Activated CD8-positive, alpha-beta memory T cell treated with anti-CD3 and anti-CD28 coated beads for 48 hours (primary cell): ENCODE results near the gene NHEJ1.

ENCODE experiments used
- DNase-seq, 3 experiments: peaks; one replicate each; pipeline ENCODE4 v3.0.0-alpha.2; 2020; ENCODE audit warnings: low read depth in 2 of 3, low spot score in 2 of 3

The NHEJ1 gene

GRCh38 chr2:219059725-219060682 lies 100.6 kb downstream of the NHEJ1 start:
- DNase-seq = no peak

DNA sequence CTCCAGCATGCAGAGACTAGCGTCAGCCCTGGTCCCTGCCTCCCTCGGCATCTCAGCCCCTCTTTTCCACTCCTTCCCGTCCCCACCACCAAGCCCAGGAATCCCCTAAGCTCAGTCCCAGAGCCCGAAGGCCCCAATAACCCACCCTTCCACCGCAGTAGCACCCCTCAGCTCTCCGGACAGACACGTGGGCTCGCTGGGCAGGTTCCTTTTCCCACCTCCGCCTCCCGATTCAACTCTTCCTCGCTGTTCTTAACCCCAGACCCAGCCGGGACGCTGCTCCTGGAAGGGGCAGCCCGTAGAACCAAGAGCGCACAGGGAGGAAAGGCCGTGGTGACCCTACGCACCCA lies 101.3 kb downstream of the NHEJ1 start:
- DNase-seq = no peak

DNA sequence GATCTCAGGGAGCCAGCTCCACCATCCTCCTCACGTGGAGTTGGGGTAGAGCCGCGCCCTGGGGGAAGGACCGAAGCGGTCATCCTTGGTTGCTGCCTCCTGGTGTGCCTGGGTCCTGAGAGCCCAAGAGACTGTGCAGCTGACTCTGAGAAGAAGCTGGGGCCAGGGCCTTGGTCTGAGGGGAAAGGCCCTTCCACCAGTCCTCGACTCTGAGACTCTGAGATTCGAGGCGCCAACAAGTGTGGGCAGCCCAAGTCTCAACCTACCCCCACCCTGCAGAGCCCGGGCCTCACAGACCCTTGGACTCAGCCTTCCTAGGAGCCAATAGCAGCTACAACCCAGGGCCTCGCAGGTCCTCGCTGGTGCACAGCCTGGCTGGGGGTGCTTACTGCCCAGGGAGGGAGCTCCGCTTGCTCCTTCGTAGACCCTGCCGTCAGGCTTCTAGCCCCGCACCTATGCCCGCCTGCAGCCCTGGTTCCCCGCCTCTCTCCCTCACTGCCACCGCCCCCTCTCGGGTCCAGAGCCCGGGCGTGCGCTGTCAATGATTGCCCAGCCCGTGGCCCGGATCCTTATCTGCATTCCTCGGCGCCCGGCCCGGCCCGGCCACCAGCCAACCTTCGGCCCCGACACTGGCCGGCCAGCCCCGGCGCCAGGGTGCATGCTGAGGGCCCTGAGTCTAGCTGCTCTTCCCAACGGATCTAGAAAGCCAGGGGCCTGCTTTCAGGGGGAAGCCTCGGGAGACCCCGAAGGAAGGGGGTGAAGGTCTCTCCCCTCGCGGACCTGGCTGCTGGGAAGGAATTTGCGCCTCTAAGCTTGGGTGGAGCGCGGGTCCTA lies 101.9 kb downstream of the NHEJ1 start:
- no peak for DNase-seq

DNA sequence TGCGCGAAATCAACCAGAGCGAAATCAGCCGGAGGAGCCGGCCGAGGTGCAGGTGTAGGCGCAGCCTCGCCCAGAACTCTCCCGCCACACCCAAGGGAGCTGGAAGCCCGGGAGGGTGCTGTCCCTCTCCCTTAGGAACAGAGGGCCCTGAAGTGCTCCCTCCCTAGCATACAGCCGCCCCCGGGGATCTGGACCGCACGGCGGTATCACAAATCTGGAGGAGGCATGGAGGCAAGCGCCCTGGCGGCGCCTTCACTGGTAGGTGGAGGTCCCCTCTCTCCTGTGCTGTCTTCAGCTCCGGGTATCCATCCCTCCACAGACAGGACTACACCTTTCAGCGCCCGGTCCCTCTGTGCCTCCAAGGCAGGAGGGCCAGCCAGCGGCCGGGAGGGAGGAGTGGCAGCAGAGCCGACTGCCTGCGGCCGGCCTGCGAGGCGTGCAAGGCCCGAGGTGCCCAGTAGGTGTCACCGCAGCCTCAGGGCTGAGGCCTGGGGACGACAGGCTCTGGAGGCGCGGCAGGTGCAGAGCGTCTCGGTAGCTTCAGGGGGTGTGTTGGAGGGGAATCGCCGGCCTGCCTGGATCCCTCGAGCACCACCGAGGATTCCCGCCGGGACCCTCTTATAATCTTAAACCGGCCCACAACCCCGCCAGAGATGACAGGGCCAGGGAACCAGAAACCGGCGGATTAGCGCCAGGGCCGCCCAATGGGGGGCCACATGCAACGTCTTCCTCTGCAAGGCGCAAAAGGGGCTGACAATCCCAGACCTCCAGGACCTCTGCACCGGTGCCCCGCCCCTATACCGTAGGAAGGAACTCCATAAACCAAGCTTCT lies 102.7 kb downstream of the NHEJ1 start:
- peak; percentile 53 to 64 (median 58) for DNase-seq

GRCh38 chr2:219056896-219057708 lies 103.5 kb downstream of the NHEJ1 start:
- DNase-seq = no peak

GRCh38 chr2:219056176-219056895 lies 104.3 kb downstream of the NHEJ1 start:
- DNase-seq = no peak

DNA sequence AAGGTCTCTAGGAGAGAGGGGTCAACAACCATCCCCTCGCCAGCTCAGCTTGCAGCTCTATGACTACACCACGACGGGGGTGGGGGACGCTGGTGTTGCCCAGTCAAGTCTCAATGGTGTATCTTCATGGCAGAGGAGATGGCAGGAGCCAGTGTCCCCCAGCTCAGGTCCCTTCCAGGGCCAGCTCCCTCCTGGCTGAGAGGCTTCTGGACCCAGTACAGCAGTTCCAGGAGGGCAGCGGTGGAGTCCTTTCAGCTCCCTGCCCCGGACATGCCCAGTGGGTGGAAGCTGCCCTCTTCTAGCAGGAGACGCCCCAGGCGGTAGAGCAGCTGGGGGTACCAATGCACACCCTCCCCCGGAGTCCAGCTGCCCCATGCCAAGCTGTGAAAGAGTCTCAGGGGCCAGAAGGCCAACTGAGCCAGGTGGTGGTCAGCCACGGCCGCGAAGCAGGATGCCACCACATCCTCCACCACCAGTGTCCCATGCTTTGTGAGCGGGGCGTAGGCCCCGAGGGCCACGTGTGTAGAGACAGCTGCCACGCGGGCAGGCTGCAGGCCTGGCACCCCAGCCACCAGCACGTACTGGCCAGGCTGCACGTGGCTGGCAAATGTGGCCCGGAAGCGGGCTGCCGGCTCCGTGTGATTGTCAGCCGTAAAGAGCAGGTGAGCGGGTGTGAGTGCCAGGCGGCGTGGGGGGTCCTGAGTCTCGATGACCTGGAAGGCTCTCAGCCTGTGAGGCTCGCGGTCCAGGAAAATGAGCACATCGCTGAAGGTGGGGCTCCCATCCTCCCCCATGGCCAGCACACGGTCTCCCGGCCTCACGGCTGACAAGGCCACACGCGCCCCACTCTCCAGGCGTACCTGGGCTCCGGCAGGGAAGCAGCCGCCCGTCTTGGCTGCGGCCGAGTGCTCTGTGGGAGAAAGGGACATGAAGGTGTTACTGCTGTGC lies 105.4 kb downstream of the NHEJ1 start:
- no peak for DNase-seq

GRCh38 chr2:219049282-219049681 lies 111.3 kb downstream of the NHEJ1 start:
- DNase-seq = no peak

DNA sequence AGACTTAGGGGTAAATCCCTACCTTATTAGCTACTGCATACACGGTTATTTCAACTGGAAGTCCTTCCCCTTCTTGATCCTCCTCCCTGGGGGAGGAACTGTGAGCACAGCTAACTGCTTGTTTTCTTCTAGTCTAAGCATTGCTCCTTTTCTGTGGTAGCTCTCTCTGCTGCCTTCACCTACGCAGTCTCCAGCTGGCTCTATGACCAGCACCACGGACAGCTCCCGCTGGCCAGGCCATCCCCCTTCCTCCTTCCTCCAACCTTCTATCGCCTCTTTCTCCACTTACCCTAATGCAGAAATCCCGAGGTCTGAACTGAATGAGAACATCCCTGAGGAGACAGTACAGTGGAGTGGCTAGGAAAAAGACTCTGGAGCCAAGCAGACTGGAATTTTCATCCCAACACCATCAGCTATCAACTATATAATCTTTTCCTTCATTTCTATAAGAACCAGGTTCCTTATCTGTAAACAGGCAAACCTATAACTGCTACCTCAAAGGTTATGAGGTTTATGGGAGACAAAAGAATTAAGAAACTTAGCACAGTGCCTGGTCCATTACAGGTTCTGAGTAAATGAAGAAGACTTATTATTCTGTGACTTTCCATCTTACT lies 114.6 kb downstream of the NHEJ1 start:
- no peak for DNase-seq

GRCh38 chr2:219042750-219043149 lies 117.9 kb downstream of the NHEJ1 start:
- no peak for DNase-seq

DNA sequence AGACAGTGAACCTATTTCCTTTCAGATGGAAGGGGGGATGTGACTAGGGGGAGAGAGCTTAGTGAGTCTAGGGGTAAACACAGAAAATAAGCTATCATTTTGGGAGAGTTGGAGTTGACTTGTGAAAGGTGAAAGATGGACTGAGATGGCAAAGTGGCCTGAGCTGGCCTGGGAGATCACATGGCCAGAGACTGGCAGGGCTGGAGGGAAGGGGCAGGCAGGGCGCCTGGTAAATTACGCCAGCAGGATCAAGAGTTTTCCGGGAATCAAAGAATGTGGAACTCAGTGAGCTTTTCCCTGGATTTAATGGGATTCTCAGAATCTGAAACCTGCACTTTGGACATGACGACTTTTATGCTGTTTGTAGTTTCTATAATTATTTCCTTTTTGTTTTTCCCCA lies 118.5 kb downstream of the NHEJ1 start:
- no peak for DNase-seq

- DNase-seq = no peak
These were observed 119.4 kb downstream of the NHEJ1 start, which contains the start of gene CFAP65 for GRCh38 chr2:219041252-219041651. Gene CFAP65 (minus strand): TSS chr2:219041516. CDS start chr2:219039048, 2,468 bp downstream.

GRCh38 chr2:219038600-219038999 lies 122.0 kb downstream of the NHEJ1 start:
- DNase-seq = no peak

DNA sequence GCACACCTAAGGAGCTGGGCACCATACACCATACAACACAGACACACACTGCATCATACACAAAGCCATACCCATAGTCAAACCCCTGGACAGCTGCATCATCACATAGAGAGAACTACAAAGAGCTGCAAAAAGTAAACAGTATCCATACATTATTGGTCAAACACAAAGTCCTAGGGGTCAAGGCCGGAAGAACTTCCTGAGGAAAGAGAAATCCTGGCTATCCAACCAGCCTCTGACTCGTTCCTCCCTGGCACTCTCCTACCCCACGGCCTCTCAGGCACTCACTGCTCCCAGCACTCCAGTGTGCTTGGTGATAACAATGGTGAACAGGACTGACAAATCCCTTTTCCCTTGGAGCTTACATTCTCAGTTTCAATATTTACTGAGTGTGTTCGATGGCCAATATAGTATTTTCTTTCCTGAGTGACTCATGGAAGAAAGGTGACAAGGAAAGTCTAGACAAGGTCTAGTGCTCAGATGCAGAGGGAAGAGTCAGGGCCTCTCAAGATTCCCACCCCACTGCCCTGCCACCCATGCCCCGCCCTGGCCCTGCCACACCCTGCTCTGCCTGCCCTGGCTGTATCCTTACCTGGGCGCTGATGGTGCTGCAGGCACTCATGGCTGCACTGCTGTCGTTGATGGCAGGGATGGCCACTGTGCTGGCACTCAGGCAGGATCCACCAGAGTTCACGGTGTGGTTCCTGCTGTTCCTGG lies 122.7 kb downstream of the NHEJ1 start:
- no peak for DNase-seq

GRCh38 chr2:219035942-219036341 lies 124.7 kb downstream of the NHEJ1 start:
- DNase-seq = no peak

DNA sequence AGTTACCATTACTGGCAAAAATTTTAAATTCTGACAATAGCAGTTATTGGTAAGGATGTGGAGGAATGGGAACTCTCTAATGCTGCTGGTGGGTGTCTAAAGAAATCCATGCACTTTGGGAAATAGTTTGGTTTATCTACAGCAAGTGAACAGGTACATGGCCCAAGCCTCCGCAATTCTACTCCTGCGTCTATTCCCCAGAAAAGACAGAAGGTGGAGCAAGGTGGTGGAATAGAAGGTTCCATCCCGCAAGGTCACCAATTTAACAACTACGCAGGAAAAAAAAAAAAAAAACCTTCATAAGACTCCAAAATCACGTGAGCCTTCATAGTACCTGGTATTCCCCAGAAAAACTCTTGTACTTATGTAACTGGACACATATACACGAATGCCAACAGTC lies 125.8 kb downstream of the NHEJ1 start:
- DNase-seq = no peak

GRCh38 chr2:219032051-219032745 lies 128.4 kb downstream of the NHEJ1 start:
- DNase-seq = no peak
